Measurements from ENCODE around the gene OLFML2A. TPM values are rescaled to one million over a fixed set of nuclear protein-coding genes. Genes with fewer than 3 reads are reported as not detected.

Gene OLFML2A
- total and polyA plus RNA-seq, 2 donors (not counting 1 experiment from before 2014, with no cell fraction given), result 0.76 to 0.88 TPM

DNA sequence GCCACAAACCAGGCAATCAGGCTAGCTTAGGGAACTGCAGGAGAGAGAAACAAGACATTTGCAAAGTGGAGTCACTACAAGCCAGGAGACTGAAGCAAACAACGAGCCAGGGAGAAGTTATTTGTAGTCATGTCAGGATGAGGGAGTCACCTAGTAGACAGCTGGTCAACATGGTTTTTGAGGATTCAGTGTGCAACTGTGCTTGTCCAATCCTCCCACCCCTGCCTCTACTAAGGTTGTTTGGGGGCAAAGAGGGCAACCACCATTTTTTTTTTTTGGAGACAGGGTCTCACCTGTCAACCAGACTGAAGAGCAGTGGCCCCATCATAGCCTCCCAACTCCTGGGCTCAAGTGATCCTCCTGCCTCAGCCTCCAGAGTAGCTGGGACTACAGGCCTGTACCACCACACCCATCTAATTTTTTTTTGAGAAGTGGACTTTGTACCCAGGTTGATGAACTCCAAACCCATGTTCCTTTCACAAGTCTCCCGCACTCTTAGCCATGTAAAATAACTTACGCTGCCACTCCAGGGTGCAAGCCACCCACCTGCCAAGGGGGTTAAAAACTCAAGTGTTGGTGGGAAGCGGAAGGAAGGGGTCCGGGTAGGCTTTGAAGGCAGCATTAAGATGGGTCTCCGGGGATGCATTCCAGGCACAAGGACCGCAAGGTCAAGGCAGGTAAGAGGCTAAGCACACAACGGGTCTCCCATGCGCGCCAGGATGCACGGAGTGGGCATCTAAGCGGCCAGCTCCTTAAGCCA lies 83.8 kb downstream of the OLFML2A start:
- H3K36me3 ChIP-seq (replicated peaks in 1 of 2; ENCODE audit: control extremely low read depth in 1 of 2, control insufficient read depth in 1 of 2, extremely low read depth in 1 of 2, insufficient read depth in 2 of 2, low read length in 1 of 2), result peaks cover 0 to 43% of the 10 kb centered on the region in 2 experiments
- Mint-ChIP-seq H3K4me1 (peaks cover 28% of the 10 kb centered on the region), H3K27ac (peak overlapping the region; percentile 98), H3K27me3 (no peaks in the 10 kb centered on the region), H3K9me3 (ENCODE audit: insufficient read depth) (no peaks in the 10 kb centered on the region), H3K4me3 (peak overlapping the region; percentile 99)
- peak overlapping the region; percentile 75 for H3K4me2 ChIP-seq (replicated peaks; ENCODE audit: low read depth, low read length, poor library complexity, severe bottlenecking)
- no peaks in the 10 kb centered on the region for H3K9me3 ChIP-seq (ENCODE audit: control extremely low read depth in 1 of 3, control insufficient read depth in 2 of 3, insufficient read depth in 1 of 3, low read length in 2 of 3)
- POLR2A ChIA-PET, result interaction anchor here (0.5 to 2.8 kb wide), 6 partner anchors 7 to 1626 kb away, joined by 3 to 26 read pairs (median 4); partner anchors contain the start of genes GAPVD1, NR6A1 and WDR38
- peak overlapping the region; percentile 36 to 91 (median 81) for H3K4me3 ChIP-seq (ENCODE audit: control extremely low read depth in 1 of 5, extremely low read depth in 1 of 5, insufficient read depth in 1 of 5, low read depth in 2 of 5, low read length in 4 of 5)
- H4K20me1 ChIP-seq (ENCODE audit: control insufficient read depth, insufficient read depth, low read length, poor library complexity, severe bottlenecking), result peaks cover 41% of the 10 kb centered on the region
- H3K27me3 ChIP-seq (replicated peaks in 1 of 4; ENCODE audit: control extremely low read depth in 1 of 4, control insufficient read depth in 3 of 4, insufficient read depth in 4 of 4, low read length in 3 of 4), result no peaks in the 10 kb centered on the region
- H3K9ac ChIP-seq (ENCODE audit: low read length), result peak overlapping the region; percentile 77
- CTCF ChIA-PET, result interaction anchor here (1.0 to 7.9 kb wide), 6 partner anchors 8 to 243 kb away, joined by 3 to 61 read pairs (median 12); partner anchors contain the start of genes NR6A1, OLFML2A and WDR38
- peaks cover 18 to 34% of the 10 kb centered on the region in 2 donors for H3K4me1 ChIP-seq (ENCODE audit: control insufficient read depth in 2 of 2, insufficient read depth in 2 of 2, low read length in 2 of 2)
- TF ChIP-seq, protein P1, sequence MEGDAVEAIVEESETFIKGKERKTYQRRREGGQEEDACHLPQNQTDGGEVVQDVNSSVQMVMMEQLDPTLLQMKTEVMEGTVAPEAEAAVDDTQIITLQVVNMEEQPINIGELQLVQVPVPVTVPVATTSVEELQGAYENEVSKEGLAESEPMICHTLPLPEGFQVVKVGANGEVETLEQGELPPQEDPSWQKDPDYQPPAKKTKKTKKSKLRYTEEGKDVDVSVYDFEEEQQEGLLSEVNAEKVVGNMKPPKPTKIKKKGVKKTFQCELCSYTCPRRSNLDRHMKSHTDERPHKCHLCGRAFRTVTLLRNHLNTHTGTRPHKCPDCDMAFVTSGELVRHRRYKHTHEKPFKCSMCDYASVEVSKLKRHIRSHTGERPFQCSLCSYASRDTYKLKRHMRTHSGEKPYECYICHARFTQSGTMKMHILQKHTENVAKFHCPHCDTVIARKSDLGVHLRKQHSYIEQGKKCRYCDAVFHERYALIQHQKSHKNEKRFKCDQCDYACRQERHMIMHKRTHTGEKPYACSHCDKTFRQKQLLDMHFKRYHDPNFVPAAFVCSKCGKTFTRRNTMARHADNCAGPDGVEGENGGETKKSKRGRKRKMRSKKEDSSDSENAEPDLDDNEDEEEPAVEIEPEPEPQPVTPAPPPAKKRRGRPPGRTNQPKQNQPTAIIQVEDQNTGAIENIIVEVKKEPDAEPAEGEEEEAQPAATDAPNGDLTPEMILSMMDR (IDR thresholded peaks at IDR 0.05), result no peak
- no peak for TF ChIP-seq EZH2 (IDR thresholded peaks at IDR 0.05; ENCODE audit: borderline replicate concordance, insufficient read depth, low read depth, low read length, poor library complexity, severe bottlenecking)
- ATAC-seq (ENCODE audit: low read depth), result no peak
- DNase-seq, result peak; percentile 28
- peaks cover 3% of the 10 kb centered on the region for H3K79me2 ChIP-seq (ENCODE audit: control insufficient read depth, insufficient read depth, low read length)
- intact Hi-C loops (cut with micrococcal nuclease), result loop anchor here (1.0 to 10.0 kb wide), 7 partner anchors 7 to 1944 kb away; partner anchors contain the start of genes HSPA5, NR6A1, PSMB7 and RABEPK
- H2AFZ ChIP-seq (ENCODE audit: insufficient read depth, low read depth, low read length, poor library complexity, severe bottlenecking), result peak overlapping the region; percentile 94
- peak overlapping the region; percentile 88 to 93 for H3K27ac ChIP-seq (ENCODE audit: low read length in 2 of 2)
- WGBS (ENCODE audit: insufficient coverage), result 12% methylated on average over 10 of the region's 12 CpGs

Data from B cell (primary cell).